Fibroblast of villous mesenchyme (primary cell): ENCODE measurements around the gene NSUN2. TPM values are rescaled to one million over a fixed set of nuclear protein-coding genes. Genes with fewer than 3 reads are reported as not detected.
A peak's percentile ranks its signal among the peaks of the same experiment; 100 is the strongest.

Experiments
- DNase-seq: peaks from one replicate; pipeline ENCODE4 v3.0.0-alpha.2; 2010; ENCODE audit warnings: low read depth
- H3K4me3 ChIP-seq: 2 replicates; pipeline ENCODE4 v1.5.1; 2011; ENCODE audit warnings: low read depth, mild to moderate bottlenecking, low read length
- total RNA-seq: library from RNA; depleted of rRNA; stranded (reverse); fragments of >200 nt; gene quantifications from 2 replicates; pipeline ENCODE4 v1.2.3, GENCODE V29; 2012
- TF ChIP-seq, protein P1 (sequence below): IDR thresholded peaks from 2 replicates; pipeline ENCODE4 v1.5.1; 2012; ENCODE audit warnings: low read depth, mild to moderate bottlenecking, low read length; ENCODE audit not compliant: insufficient read depth

NSUN2 gene
- total RNA-seq, 1 donor, result 46.2 TPM

DNA sequence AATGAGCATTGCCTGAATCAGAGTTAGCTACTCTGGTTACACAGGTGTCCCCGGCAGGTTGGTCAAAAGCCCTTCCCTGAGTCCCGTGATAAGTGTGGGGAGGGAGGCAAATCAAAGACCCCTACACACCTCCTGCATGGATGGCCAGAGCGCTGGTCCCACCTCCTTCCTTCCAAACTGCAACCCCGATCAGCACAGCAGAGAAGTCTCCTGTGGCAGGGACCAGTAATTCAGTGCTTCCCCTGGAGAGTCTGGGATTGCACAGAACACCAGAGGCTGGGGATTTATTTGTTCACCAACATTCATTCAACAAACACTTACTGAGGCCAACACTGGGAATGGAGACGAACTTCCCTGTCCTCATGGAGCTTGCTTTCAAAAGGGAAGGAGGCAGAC is 46.2 kb downstream of the NSUN2 start:
- no peak overlapping the region for H3K4me3 ChIP-seq
- DNase-seq, result no peak
- TF ChIP-seq, protein P1, sequence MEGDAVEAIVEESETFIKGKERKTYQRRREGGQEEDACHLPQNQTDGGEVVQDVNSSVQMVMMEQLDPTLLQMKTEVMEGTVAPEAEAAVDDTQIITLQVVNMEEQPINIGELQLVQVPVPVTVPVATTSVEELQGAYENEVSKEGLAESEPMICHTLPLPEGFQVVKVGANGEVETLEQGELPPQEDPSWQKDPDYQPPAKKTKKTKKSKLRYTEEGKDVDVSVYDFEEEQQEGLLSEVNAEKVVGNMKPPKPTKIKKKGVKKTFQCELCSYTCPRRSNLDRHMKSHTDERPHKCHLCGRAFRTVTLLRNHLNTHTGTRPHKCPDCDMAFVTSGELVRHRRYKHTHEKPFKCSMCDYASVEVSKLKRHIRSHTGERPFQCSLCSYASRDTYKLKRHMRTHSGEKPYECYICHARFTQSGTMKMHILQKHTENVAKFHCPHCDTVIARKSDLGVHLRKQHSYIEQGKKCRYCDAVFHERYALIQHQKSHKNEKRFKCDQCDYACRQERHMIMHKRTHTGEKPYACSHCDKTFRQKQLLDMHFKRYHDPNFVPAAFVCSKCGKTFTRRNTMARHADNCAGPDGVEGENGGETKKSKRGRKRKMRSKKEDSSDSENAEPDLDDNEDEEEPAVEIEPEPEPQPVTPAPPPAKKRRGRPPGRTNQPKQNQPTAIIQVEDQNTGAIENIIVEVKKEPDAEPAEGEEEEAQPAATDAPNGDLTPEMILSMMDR, result no peak

GRCh38 chr5:6585939-6586646 is 46.8 kb downstream of the NSUN2 start:
- no peak overlapping the region for H3K4me3 ChIP-seq
- DNase-seq, result no peak
- TF ChIP-seq, protein P1, result no peak

- TF ChIP-seq, protein P1, result no peak
- no peak overlapping the region for H3K4me3 ChIP-seq
- DNase-seq, result no peak
These were observed 47.7 kb downstream of the NSUN2 start for GRCh38 chr5:6585168-6585567.

DNA sequence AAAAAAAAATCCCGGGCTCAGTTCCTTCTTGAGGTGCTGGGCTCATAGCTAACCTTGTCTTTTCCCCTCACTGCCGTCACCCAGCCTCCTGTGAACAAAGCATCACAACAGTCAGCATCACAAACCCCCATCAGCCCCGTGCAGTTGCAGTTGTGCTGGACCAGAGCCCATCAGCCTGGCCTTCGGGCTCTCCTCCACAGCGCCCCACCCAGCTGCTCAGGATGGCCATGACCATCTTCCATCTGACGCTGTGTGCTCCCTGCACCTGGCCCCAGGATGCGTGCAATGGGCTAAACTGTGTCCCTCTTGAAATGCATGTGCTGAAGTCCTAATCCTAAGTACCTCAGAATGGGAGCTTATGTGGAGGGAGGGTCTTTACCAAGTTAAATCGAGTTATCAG is 48.1 kb downstream of the NSUN2 start:
- DNase-seq, result no peak
- TF ChIP-seq, protein P1, result no peak
- H3K4me3 ChIP-seq, result no peak overlapping the region

DNA sequence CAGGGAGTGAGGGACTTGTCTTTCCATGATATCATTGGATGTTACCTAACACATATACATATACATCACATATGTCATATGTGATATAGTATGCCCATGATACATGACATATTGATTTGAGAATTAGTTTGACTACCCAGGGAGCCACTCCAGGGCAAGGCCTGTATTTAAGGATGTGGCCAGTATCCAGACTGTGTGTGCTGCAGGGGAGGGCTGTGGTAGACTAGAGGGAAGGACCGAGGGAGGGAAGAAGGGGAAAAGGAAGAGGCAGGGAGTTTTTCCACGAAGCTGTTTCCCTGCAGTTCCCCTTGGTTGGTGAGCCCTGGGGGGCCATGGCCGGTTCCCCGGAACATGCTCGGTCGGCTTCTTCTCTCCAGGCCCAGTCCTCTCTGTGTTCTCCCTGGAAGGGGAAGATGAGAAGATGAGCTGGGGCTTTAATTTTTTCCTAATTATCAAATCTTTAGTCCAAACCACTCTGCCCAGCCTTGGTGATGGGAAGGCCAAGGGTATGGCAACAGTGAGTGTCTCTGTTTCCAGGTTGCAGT is 48.7 kb downstream of the NSUN2 start:
- TF ChIP-seq, protein P1, result no peak
- DNase-seq, result no peak
- H3K4me3 ChIP-seq, result no peak overlapping the region

DNA sequence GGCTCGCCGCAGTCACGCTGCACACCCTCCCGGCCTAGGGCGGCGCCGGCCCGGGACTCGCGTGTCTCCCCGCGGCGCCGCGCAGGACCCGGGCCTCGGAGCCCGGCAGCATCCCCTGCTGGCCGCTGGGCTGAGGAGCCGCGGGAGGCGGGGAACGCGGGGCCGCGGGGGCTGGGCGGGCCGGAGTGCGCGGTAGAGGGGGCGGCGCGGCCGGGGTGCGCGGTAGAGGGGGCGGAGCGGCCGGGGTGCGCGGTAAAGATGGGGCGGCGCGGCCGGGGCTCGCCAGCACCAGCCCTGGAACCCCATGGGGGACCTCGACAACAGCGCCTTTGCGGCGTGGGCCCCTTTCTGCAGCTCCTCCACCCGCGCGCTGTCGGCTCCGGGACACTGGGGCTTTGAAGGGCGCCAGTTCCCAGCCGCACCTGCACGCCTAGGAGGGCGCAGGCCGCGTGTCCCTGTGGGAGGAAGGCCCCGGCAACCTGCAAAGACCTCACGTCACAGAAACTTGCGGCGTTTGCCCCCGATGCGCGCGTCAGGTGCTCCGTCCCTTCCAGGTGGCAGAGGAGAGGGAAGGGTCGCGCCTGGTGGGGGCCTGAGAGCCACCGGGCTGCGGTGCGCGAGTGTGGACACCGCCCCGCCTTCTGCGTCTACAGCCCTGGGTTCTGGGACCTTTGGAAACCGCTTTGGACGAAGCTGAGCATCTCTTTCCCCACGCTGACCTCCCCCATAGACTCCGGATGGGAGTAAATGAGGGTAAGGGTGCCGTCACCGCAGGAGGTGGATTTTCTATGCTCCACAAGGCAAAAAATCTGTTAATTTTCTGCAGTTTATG is 49.6 kb downstream of the NSUN2 start:
- H3K4me3 ChIP-seq, result peak overlapping the region; percentile 38
- peak; percentile 16 for DNase-seq
- TF ChIP-seq, protein P1, result peak; percentile 37
